Activated CD4-positive, alpha-beta memory T cell treated with anti-CD3 and anti-CD28 coated beads, Interleukin-2, amount 10 ng/mL, durations not matched to agents 7 days and 5 days (primary cell): ENCODE data around the gene XPO6. TPM values are rescaled to one million over a fixed set of nuclear protein-coding genes. Genes with fewer than 3 reads are reported as not detected.

Experiments
- CTCF ChIA-PET: fragments of 350-600 bp; sonication (Branson Sonifier 250); formaldehyde crosslinking; loops from one replicate; lab custom pipeline; 2021; ENCODE audit warnings: antibody characterized with exemption, inconsistent platforms; lab: Charles Lee
- POLR2A ChIA-PET: fragments of 350-600 bp; sonication (Branson Sonifier 250); formaldehyde crosslinking; loops from one replicate; lab custom pipeline; 2021; ENCODE audit warnings: antibody characterized with exemption; lab: Charles Lee
- DNase-seq: peaks from one replicate; pipeline ENCODE4 v3.0.0-alpha.2; 2020
- H3K27ac Mint-ChIP-seq: one replicate; pipeline ENCODE4 v1.8.0; 2021; ENCODE audit warnings: mild to moderate bottlenecking, mixed read lengths
- H3K27me3 Mint-ChIP-seq: one replicate; pipeline ENCODE4 v1.8.0; 2021; ENCODE audit warnings: mixed read lengths
- H3K36me3 Mint-ChIP-seq: one replicate; pipeline ENCODE4 v1.8.0; 2021; ENCODE audit warnings: low read depth, mixed read lengths
- H3K4me1 Mint-ChIP-seq: one replicate; pipeline ENCODE4 v1.8.0; 2021; ENCODE audit warnings: mixed read lengths
- H3K4me3 Mint-ChIP-seq: one replicate; pipeline ENCODE4 v1.8.0; 2021; ENCODE audit warnings: mild to moderate bottlenecking, mixed read lengths
- H3K9me3 Mint-ChIP-seq: one replicate; pipeline ENCODE4 v1.8.0; 2021; ENCODE audit warnings: mixed read lengths
- total RNA-seq, 2 experiments: library from RNA; stranded (reverse); gene quantifications; one replicate each; pipeline ENCODE4 v1.2.3, GENCODE V29; 2021

The XPO6 gene
- total RNA-seq, 2 experiments from 2014 or later = 218 to 223 TPM

GRCh38 chr16:28103516-28104170 is 108.1 kb downstream of the XPO6 start:
- peaks cover 89% of the 10 kb centered on the region for H3K36me3 Mint-ChIP-seq

DNA sequence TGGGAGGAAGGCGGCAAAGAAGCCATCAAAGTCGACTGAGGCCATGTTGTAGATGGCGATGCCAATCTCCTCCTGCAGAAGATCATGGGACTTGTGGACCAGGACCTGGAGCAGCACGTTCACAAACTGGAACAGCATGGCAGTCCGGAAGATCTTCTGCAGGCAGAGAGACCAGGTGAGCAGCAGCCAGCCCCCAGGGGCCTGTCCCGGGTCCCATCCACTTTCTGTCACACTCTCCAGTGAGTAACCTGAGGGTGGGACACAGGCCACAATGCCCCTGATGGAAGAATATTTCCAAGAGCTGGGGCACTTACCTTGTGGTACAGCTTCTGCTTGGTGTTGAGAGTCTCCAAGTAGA is 110.3 kb downstream of the XPO6 start:
- H3K27ac Mint-ChIP-seq = no peak overlapping the region
- no peaks in the 10 kb centered on the region for H3K9me3 Mint-ChIP-seq
- H3K36me3 Mint-ChIP-seq = peaks cover 85% of the 10 kb centered on the region

More at GRCh38 chr16:28103516-28104170, 108.1 kb downstream of the XPO6 start:
- peak overlapping the region; percentile 7 for H3K27ac Mint-ChIP-seq
- H3K27me3 Mint-ChIP-seq = no peaks in the 10 kb centered on the region
- H3K4me1 Mint-ChIP-seq = no peaks in the 10 kb centered on the region
- no peaks in the 10 kb centered on the region for H3K9me3 Mint-ChIP-seq
- DNase-seq = no peak
- CTCF ChIA-PET = interaction anchor here (1.1 kb wide), 1 partner anchor 114 kb away, joined by 3 read pairs; no protein-coding TSS in a partner anchor
- H3K4me3 Mint-ChIP-seq = no peak overlapping the region
- POLR2A ChIA-PET = interaction anchor here (0.9 kb wide), 1 partner anchor 478 kb away, joined by 3 read pairs; no protein-coding TSS in a partner anchor

GRCh38 chr16:28100810-28101532 is 110.8 kb downstream of the XPO6 start:
- DNase-seq = no peak
- ChIA-PET CTCF (no interaction called here), POLR2A (no interaction called here)
- H3K36me3 Mint-ChIP-seq = peaks cover 84% of the 10 kb centered on the region
- H3K27me3 Mint-ChIP-seq = no peaks in the 10 kb centered on the region
- H3K4me3 Mint-ChIP-seq = no peak overlapping the region
- no peaks in the 10 kb centered on the region for H3K4me1 Mint-ChIP-seq
- H3K27ac Mint-ChIP-seq = no peak overlapping the region
- H3K9me3 Mint-ChIP-seq = no peaks in the 10 kb centered on the region

More for the DNA sequence above, 110.3 kb downstream of the XPO6 start:
- Mint-ChIP-seq H3K4me1 (no peaks in the 10 kb centered on the region), H3K27me3 (no peaks in the 10 kb centered on the region), H3K4me3 (no peak overlapping the region)
- DNase-seq = no peak
- POLR2A ChIA-PET = no interaction called here
- CTCF ChIA-PET = no interaction called here

GRCh38 chr16:28098959-28099945 is 112.5 kb downstream of the XPO6 start:
- no peak for DNase-seq
- Mint-ChIP-seq H3K4me1 (no peaks in the 10 kb centered on the region), H3K4me3 (no peak overlapping the region), H3K27ac (no peak overlapping the region), H3K36me3 (peaks cover 69% of the 10 kb centered on the region), H3K27me3 (no peaks in the 10 kb centered on the region), H3K9me3 (no peaks in the 10 kb centered on the region)
- ChIA-PET CTCF (no interaction called here), POLR2A (no interaction called here)

DNA sequence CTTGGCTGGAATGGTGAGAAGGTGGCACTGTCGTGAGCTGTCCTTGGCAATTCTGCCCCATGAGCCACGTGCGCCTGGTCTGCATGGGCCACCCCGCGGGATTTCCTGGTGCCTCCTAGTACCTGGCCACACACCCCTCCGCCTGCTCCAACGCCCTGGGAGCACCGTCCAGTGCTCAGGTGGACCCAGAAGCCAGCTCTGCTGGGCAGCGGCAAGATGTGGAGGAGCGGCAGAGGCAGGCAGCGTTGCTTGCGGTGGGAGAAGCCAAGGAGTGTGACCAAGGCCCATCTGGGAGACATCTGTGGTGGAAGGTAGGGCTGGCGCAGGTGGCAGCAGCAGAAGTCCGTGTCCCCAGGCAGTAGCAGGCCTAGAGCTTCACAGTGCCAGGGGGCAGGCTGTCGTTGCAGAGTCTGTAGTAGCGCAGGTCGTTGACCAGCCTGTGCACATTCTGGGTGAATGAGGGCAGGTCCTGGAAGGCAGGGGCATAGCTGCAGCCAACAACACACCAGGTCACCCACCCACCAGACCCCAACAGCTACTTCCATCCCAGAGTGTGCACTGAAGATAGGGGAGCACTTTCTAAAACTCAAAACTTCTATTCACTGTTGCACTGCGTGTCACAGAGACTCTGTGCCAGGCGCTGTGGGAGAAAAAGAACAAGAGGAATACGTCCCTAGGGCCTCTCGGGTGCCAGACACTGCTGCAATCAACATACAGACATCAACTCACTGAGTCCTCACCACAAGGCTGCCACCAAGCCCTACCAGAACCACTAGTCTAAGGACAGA is 113.4 kb downstream of the XPO6 start:
- no peaks in the 10 kb centered on the region for H3K27me3 Mint-ChIP-seq
- POLR2A ChIA-PET = no interaction called here
- DNase-seq = no peak
- no peak overlapping the region for H3K4me3 Mint-ChIP-seq
- peaks cover 61% of the 10 kb centered on the region for H3K36me3 Mint-ChIP-seq
- no peaks in the 10 kb centered on the region for H3K9me3 Mint-ChIP-seq
- no peak overlapping the region for H3K27ac Mint-ChIP-seq
- no peaks in the 10 kb centered on the region for H3K4me1 Mint-ChIP-seq
- CTCF ChIA-PET = no interaction called here

DNA sequence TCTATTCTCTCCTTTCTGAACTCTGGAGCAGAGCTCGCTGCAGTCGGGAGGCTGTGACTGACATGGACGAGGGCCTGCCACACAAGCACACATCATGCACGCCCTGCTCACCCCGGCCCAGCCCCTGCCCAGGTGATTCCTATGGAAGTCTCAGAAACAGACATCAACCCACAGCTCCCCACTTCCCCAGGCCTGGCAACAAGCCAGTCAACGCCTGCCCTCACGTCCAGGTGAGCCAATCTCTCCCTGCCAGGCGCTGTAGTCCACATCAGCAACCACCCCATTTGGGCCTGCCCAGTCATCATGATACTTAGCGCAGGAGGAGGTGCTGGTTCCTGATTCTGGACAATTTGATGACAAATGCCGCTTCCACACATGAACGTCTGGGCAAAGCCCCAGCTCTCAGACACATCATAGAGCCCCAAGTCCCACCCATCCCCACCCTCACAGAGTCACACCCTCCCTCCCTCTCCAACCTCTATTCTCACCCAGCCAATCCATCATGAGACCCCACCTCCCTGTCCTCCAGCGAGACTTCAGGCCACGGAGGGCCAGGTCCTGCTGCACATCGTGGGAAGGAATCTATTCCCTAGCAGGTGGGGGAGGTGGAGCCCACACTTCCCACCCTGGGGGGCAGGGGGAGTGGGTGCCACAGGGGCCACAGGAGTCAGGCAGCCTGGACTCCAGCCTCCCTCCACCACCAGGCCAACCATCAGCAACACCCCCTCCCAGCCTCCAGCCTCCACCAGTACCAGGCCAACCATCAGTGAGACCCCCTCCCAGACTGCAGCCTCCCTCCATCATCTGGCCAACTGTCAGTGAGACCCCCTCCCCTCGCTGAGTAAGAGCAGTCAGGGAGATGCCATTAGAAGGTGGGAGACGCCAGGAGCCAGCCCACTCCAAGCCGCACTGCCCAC is 114.5 kb downstream of the XPO6 start:
- ChIA-PET CTCF (no interaction called here), POLR2A (no interaction called here)
- no peak overlapping the region for H3K27ac Mint-ChIP-seq
- no peaks in the 10 kb centered on the region for H3K27me3 Mint-ChIP-seq
- H3K36me3 Mint-ChIP-seq = peaks cover 54% of the 10 kb centered on the region
- no peak for DNase-seq
- H3K4me3 Mint-ChIP-seq = no peak overlapping the region
- H3K4me1 Mint-ChIP-seq = no peaks in the 10 kb centered on the region
- H3K9me3 Mint-ChIP-seq = no peaks in the 10 kb centered on the region

DNA sequence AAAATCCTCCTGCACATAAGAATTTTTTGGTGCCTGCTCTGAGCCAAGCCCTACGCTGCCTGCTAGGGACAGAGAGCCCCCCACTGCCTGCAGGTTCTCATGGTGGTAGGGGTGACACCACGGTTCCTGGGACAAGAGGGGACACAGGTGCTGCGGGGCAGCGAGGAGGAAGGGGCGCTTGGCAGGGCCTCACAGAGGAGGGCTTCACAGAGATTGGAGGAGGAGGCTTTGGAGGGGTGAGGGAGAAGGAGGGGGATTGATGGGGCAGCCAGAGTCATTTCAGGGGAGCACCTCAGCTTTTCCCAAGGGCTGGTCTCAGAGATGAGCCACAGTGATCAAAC is 118.4 kb downstream of the XPO6 start:
- Mint-ChIP-seq H3K4me1 (no peaks in the 10 kb centered on the region), H3K36me3 (peaks cover 22% of the 10 kb centered on the region), H3K9me3 (no peaks in the 10 kb centered on the region), H3K27ac (no peak overlapping the region), H3K4me3 (no peak overlapping the region), H3K27me3 (no peaks in the 10 kb centered on the region)
- no peak for DNase-seq
- ChIA-PET CTCF (no interaction called here), POLR2A (no interaction called here)

GRCh38 chr16:28092721-28093384 is 118.9 kb downstream of the XPO6 start:
- POLR2A ChIA-PET = no interaction called here
- Mint-ChIP-seq H3K9me3 (no peaks in the 10 kb centered on the region), H3K27ac (no peak overlapping the region), H3K27me3 (no peaks in the 10 kb centered on the region), H3K4me1 (no peaks in the 10 kb centered on the region), H3K4me3 (no peak overlapping the region), H3K36me3 (peaks cover 17% of the 10 kb centered on the region)
- DNase-seq = no peak
- CTCF ChIA-PET = no interaction called here

DNA sequence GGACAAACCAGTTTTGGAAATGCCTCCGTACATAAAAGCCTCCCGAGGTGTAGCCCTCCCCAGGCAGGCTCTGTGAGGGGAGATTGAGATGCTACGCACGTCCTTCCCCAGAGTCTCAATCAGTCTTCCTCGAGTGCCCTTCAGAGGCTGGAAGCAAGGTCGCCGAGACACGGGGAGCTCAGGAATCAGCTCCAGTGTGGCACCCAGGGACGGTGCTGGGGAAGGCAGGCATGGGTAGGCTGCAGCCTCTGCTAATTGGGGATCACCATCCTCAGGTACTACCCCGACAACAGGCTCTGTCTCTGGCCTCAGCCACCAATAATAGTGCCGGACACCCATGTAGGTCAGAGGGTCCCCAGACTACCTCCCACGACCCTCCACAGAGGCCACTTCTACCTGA is 120.1 kb downstream of the XPO6 start:
- H3K9me3 Mint-ChIP-seq = no peaks in the 10 kb centered on the region
- H3K27ac Mint-ChIP-seq = no peak overlapping the region
- no peak overlapping the region for H3K4me3 Mint-ChIP-seq
- ChIA-PET POLR2A (interaction anchor here (0.9 kb wide), 1 partner anchor 119 kb away, joined by 3 read pairs; no protein-coding TSS in a partner anchor), CTCF (no interaction called here)
- no peaks in the 10 kb centered on the region for H3K4me1 Mint-ChIP-seq
- H3K36me3 Mint-ChIP-seq = peaks cover 8% of the 10 kb centered on the region
- H3K27me3 Mint-ChIP-seq = no peaks in the 10 kb centered on the region
- no peak for DNase-seq

DNA sequence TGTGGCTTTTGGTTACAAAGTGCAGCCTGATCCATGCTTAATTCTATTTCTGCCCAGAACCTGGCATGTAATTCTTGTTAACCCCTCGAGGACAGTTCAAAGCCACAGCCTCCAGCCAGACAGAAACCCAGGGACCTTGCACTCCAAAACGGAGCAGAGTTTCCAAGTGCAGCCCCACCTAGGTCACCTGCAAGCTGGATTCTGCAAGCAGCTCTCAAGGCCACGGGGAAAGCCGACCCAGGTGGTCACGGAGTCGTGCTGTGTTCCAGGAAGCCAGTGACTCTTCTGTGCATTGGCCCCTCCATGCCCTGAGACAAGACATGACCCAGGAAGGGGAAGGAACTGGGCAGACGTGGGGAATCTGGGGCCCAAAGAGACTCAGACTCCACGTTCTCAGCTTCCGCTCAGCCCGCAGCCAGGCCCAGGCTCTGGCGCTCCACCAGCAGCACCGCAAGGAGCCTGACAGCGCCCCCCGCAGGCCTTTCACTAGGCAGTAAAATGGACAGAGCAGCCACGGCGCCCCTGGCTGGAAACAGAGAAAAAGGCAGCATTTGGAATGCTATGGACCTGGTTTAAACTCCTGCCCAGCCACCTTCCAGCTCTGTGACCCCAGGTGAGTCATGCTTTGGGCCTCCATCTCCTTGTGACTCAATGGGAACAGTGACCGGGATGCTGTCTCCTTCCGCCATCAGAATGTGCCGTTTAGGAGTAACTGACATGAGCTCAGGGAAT is 121.0 kb downstream of the XPO6 start:
- ChIA-PET POLR2A (no interaction called here), CTCF (no interaction called here)
- Mint-ChIP-seq H3K27ac (no peak overlapping the region), H3K4me1 (no peaks in the 10 kb centered on the region), H3K36me3 (peaks cover 4% of the 10 kb centered on the region), H3K4me3 (no peak overlapping the region), H3K27me3 (no peaks in the 10 kb centered on the region), H3K9me3 (no peaks in the 10 kb centered on the region)
- DNase-seq = no peak

- Mint-ChIP-seq H3K27me3 (no peaks in the 10 kb centered on the region), H3K4me3 (no peak overlapping the region), H3K4me1 (no peaks in the 10 kb centered on the region), H3K27ac (peak overlapping the region; percentile 52), H3K36me3 (peaks cover 4% of the 10 kb centered on the region), H3K9me3 (no peaks in the 10 kb centered on the region)
- ChIA-PET CTCF (no interaction called here), POLR2A (no interaction called here)
- no peak for DNase-seq
These were observed 121.8 kb downstream of the XPO6 start for GRCh38 chr16:28089992-28090365.
